Measurements from ENCODE around the gene USP38.
A peak's percentile ranks its signal among the peaks of the same experiment; 100 is the strongest.

The USP38 gene

GRCh38 chr4:143185253-143186107 lies 763 bp downstream of the USP38 start:
- H3K9ac ChIP-seq (ENCODE audit: low read depth, low read length): peak overlapping the region; percentile 81
- H3K9me3 ChIP-seq (ENCODE audit: insufficient read depth, low read depth, low read length): no peaks in the 10 kb centered on the region
- 1% methylated on average over 50 of the region's 50 CpGs for WGBS
- H3K27me3 ChIP-seq (ENCODE audit: insufficient read depth, low read length): no peaks in the 10 kb centered on the region
- peak overlapping the region; percentile 80 for H3K27ac ChIP-seq (ENCODE audit: low read depth, low read length)
- peak overlapping the region; percentile 95 for H3K4me3 ChIP-seq (ENCODE audit: low read length)
- peaks cover 14% of the 10 kb centered on the region; the same call in 1 of the 2 replicates for H3K4me1 ChIP-seq (ENCODE audit: insufficient read depth, low read length)
- H3K36me3 ChIP-seq (ENCODE audit: insufficient read depth, low read length): peaks cover 31% of the 10 kb centered on the region

DNA sequence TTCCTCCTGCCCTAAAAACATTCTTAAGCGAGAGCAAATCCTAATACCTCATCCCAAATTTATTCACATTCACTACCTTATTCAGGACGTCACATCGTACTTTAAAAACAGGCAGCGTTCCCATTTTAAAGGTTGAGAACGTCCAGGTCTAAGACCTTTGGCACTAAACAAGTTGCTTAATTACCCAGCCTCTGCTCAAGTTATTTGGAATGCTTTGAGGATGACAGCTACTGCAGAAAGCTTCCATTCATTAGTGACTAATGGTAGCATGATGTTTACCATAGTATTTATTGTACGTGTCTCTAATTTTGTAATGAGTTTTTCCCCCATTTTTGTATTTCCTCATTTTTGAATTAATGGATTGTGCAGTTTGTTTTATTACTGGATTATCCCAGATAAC lies 1.5 kb downstream of the USP38 start:
- H3K27ac ChIP-seq (ENCODE audit: low read depth, low read length): no peak overlapping the region
- H3K4me1 ChIP-seq (ENCODE audit: insufficient read depth, low read length): peaks cover 14% of the 10 kb centered on the region; the same call in 1 of the 2 replicates
- peak overlapping the region; percentile 81 for H3K9ac ChIP-seq (ENCODE audit: low read depth, low read length)
- H3K36me3 ChIP-seq (ENCODE audit: insufficient read depth, low read length): peaks cover 39% of the 10 kb centered on the region
- no peaks in the 10 kb centered on the region for H3K27me3 ChIP-seq (ENCODE audit: insufficient read depth, low read length)
- peak overlapping the region; percentile 95 for H3K4me3 ChIP-seq (ENCODE audit: low read length)
- no peaks in the 10 kb centered on the region for H3K9me3 ChIP-seq (ENCODE audit: insufficient read depth, low read depth, low read length)
- WGBS: 7% methylated on average over 5 of the region's 6 CpGs

- WGBS: 16% methylated on average over 7 of the region's 7 CpGs
- H3K27ac ChIP-seq (ENCODE audit: low read depth, low read length): no peak overlapping the region
Measured at GRCh38 chr4:143186649-143187048, 1.9 kb downstream of the USP38 start.

GRCh38 chr4:143188136-143189088 lies 3.7 kb downstream of the USP38 start:
- WGBS: 95% methylated on average over 2 of the region's 3 CpGs
- H3K9me3 ChIP-seq (ENCODE audit: insufficient read depth, low read depth, low read length): no peaks in the 10 kb centered on the region
- peak overlapping the region; percentile 95; the same call in 1 of the 2 replicates for H3K4me3 ChIP-seq (ENCODE audit: low read length)
- peaks cover 14% of the 10 kb centered on the region; the same call in 1 of the 2 replicates for H3K4me1 ChIP-seq (ENCODE audit: insufficient read depth, low read length)
- H3K9ac ChIP-seq (ENCODE audit: low read depth, low read length): no peak overlapping the region
- H3K36me3 ChIP-seq (ENCODE audit: insufficient read depth, low read length): peaks cover 59% of the 10 kb centered on the region
- H3K27me3 ChIP-seq (ENCODE audit: insufficient read depth, low read length): no peaks in the 10 kb centered on the region
- H3K27ac ChIP-seq (ENCODE audit: low read depth, low read length): no peak overlapping the region

More at GRCh38 chr4:143186649-143187048, 1.9 kb downstream of the USP38 start:
- H3K9ac ChIP-seq (ENCODE audit: low read depth, low read length): peak overlapping the region; percentile 51; the same call in 1 of the 2 replicates
- peak overlapping the region; percentile 95 for H3K4me3 ChIP-seq (ENCODE audit: low read length)
- H3K4me1 ChIP-seq (ENCODE audit: insufficient read depth, low read length): peaks cover 14% of the 10 kb centered on the region; the same call in 1 of the 2 replicates
- no peaks in the 10 kb centered on the region for H3K27me3 ChIP-seq (ENCODE audit: insufficient read depth, low read length)
- H3K9me3 ChIP-seq (ENCODE audit: insufficient read depth, low read depth, low read length): no peaks in the 10 kb centered on the region
- H3K36me3 ChIP-seq (ENCODE audit: insufficient read depth, low read length): peaks cover 43% of the 10 kb centered on the region

GRCh38 chr4:143189528-143189927 lies 4.8 kb downstream of the USP38 start:
- Histone ChIP-seq H3K4me3 (ENCODE audit: low read length) (no peak overlapping the region), H3K4me1 (ENCODE audit: insufficient read depth, low read length) (peaks cover 10% of the 10 kb centered on the region; the same call in 1 of the 2 replicates), H3K9me3 (ENCODE audit: insufficient read depth, low read depth, low read length) (no peaks in the 10 kb centered on the region), H3K27me3 (ENCODE audit: insufficient read depth, low read length) (no peaks in the 10 kb centered on the region), H3K9ac (ENCODE audit: low read depth, low read length) (no peak overlapping the region), H3K27ac (ENCODE audit: low read depth, low read length) (no peak overlapping the region), H3K36me3 (ENCODE audit: insufficient read depth, low read length) (peaks cover 68% of the 10 kb centered on the region)
- 91% methylated on average over 3 of the region's 4 CpGs for WGBS

GRCh38 chr4:143195581-143195980 lies 10.9 kb downstream of the USP38 start:
- Histone ChIP-seq H3K27ac (ENCODE audit: low read depth, low read length) (no peak overlapping the region), H3K9me3 (ENCODE audit: insufficient read depth, low read depth, low read length) (no peaks in the 10 kb centered on the region), H3K4me3 (ENCODE audit: low read length) (no peak overlapping the region), H3K9ac (ENCODE audit: low read depth, low read length) (no peak overlapping the region), H3K27me3 (ENCODE audit: insufficient read depth, low read length) (no peaks in the 10 kb centered on the region), H3K4me1 (ENCODE audit: insufficient read depth, low read length) (no peaks in the 10 kb centered on the region), H3K36me3 (ENCODE audit: insufficient read depth, low read length) (peaks cover 93% of the 10 kb centered on the region)

DNA sequence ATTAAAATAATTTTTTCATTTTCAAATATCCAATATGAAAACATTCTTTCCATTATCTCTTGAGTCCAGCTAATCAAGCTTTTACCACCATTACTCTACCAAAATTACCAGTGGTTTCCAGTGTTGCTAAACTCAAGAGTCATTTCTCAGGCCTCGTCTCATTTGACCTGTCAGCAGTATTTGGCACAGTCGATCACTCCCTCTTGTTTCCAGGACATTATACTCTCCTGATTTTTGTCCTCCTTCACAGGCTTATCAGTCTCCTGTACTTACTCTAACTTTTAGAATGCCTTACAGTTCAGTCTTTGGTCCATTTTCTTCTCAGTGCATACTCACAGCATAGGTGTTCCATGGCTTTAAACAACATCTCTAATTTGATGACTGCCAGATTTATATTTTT lies 11.6 kb downstream of the USP38 start:
- Histone ChIP-seq H3K4me3 (ENCODE audit: low read length) (no peak overlapping the region), H3K9ac (ENCODE audit: low read depth, low read length) (no peak overlapping the region), H3K36me3 (ENCODE audit: insufficient read depth, low read length) (peaks cover 93% of the 10 kb centered on the region), H3K4me1 (ENCODE audit: insufficient read depth, low read length) (no peaks in the 10 kb centered on the region), H3K27me3 (ENCODE audit: insufficient read depth, low read length) (no peaks in the 10 kb centered on the region), H3K9me3 (ENCODE audit: insufficient read depth, low read depth, low read length) (no peaks in the 10 kb centered on the region), H3K27ac (ENCODE audit: low read depth, low read length) (no peak overlapping the region)
- 92% methylated on average over 2 of the region's 2 CpGs for WGBS

DNA sequence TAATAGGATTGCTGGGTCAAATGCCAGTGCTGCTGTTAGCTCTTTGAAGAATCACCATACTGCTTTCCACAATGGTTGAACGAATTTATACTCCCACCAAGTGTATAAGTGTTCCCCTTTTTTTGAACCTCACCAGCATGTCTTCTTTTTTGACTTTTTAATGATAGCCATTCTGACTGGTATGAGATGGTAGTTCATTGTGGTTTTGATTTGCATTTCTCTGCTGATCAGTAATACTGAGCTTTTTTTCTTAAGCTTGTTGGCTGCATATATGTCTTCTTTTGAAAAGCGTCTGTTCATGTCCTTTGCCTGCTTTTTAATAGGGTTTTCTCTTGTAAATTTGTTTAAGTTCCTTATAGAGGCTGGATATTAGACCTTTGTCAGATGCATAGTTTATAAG lies 14.8 kb downstream of the USP38 start:
- Histone ChIP-seq H3K9ac (ENCODE audit: low read depth, low read length) (no peak overlapping the region), H3K36me3 (ENCODE audit: insufficient read depth, low read length) (peaks cover 89% of the 10 kb centered on the region), H3K27ac (ENCODE audit: low read depth, low read length) (no peak overlapping the region), H3K27me3 (ENCODE audit: insufficient read depth, low read length) (no peaks in the 10 kb centered on the region), H3K9me3 (ENCODE audit: insufficient read depth, low read depth, low read length) (no peaks in the 10 kb centered on the region), H3K4me3 (ENCODE audit: low read length) (no peak overlapping the region), H3K4me1 (ENCODE audit: insufficient read depth, low read length) (no peaks in the 10 kb centered on the region)
- 96% methylated on average over 2 of the region's 2 CpGs for WGBS

DNA sequence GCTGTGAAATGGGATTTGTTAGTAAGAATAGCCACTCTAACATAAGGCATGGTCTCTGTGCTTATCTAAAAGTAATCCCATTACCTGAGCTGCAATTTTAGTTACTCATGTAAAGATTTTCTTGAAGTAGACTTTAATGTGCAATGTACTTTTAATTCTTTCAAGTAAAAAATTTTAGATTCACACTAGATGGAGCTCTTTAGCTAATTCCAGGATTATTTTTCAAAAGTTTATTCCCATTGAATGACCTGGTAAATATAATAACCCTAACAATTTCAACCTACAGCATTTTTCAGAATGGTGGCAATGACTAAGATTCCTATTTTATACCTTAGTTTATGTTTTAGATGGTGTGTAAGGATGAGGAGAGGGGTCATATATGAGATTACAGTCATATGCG lies 18.1 kb downstream of the USP38 start:
- H3K4me1 ChIP-seq (ENCODE audit: insufficient read depth, low read length): no peaks in the 10 kb centered on the region
- no peaks in the 10 kb centered on the region for H3K27me3 ChIP-seq (ENCODE audit: insufficient read depth, low read length)
- H3K27ac ChIP-seq (ENCODE audit: low read depth, low read length): no peak overlapping the region
- H3K36me3 ChIP-seq (ENCODE audit: insufficient read depth, low read length): peaks cover 85% of the 10 kb centered on the region
- no peak overlapping the region for H3K9ac ChIP-seq (ENCODE audit: low read depth, low read length)
- H3K9me3 ChIP-seq (ENCODE audit: insufficient read depth, low read depth, low read length): no peaks in the 10 kb centered on the region
- no CpG with 5 or more reads among the region's 1 CpG for WGBS
- no peak overlapping the region for H3K4me3 ChIP-seq (ENCODE audit: low read length)

DNA sequence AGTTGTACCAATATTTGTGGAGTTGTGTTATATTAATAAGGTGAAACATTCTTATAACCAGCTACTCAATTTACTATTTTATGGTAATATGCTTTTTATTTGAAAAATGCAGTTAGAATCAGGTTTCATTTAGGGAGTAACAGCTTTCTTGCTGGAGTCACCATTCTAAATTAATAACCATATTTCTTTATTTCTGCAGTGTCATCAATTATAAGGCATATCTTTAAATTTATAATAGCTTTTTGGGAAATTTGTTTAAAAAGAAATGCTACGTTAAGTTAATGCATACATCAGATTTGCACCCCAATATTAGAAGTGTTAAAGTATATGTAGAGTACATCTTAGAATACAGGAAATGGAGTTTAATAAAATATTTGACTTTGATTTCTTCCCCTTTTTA lies 18.9 kb downstream of the USP38 start:
- Histone ChIP-seq H3K36me3 (ENCODE audit: insufficient read depth, low read length) (peaks cover 77% of the 10 kb centered on the region), H3K9me3 (ENCODE audit: insufficient read depth, low read depth, low read length) (no peaks in the 10 kb centered on the region), H3K27ac (ENCODE audit: low read depth, low read length) (no peak overlapping the region), H3K9ac (ENCODE audit: low read depth, low read length) (no peak overlapping the region), H3K4me1 (ENCODE audit: insufficient read depth, low read length) (no peaks in the 10 kb centered on the region), H3K27me3 (ENCODE audit: insufficient read depth, low read length) (no peaks in the 10 kb centered on the region), H3K4me3 (ENCODE audit: low read length) (no peak overlapping the region)
- WGBS: no CpG with 5 or more reads among the region's 1 CpG

GRCh38 chr4:143207555-143207954 lies 22.8 kb downstream of the USP38 start:
- Histone ChIP-seq H3K9ac (ENCODE audit: low read depth, low read length) (no peak overlapping the region), H3K4me1 (ENCODE audit: insufficient read depth, low read length) (no peaks in the 10 kb centered on the region), H3K9me3 (ENCODE audit: insufficient read depth, low read depth, low read length) (no peaks in the 10 kb centered on the region), H3K27me3 (ENCODE audit: insufficient read depth, low read length) (no peaks in the 10 kb centered on the region), H3K27ac (ENCODE audit: low read depth, low read length) (no peak overlapping the region), H3K4me3 (ENCODE audit: low read length) (no peak overlapping the region), H3K36me3 (ENCODE audit: insufficient read depth, low read length) (peaks cover 69% of the 10 kb centered on the region)
- WGBS: 100% methylated on average over 1 of the region's 1 CpG

All from HUES64 (cell line).